Measurements from ENCODE around the gene COX8C.
"Not testable (repeated sequence)": the region's sequence is repeated elsewhere in the genome, so short reads cannot be mapped to it uniquely, and the experiment has no call there.

COX8C gene

GRCh38 chr14:93322929-93323599, 23.9 kb upstream of the COX8C start:
- DNase-seq = no peak

GRCh38 chr14:93323600-93324174, 23.3 kb upstream of the COX8C start:
- DNase-seq = no peak

- no peak for DNase-seq
Observed at GRCh38 chr14:93326196-93326595, 20.8 kb upstream of the COX8C start.

GRCh38 chr14:93328546-93328945, 18.4 kb upstream of the COX8C start:
- no peak for DNase-seq

- DNase-seq = no peak
Observed at GRCh38 chr14:93329965-93330608, 16.9 kb upstream of the COX8C start.

GRCh38 chr14:93330609-93331000, 16.4 kb upstream of the COX8C start:
- DNase-seq = no peak

GRCh38 chr14:93331002-93331727, 15.8 kb upstream of the COX8C start:
- no peak for DNase-seq

- DNase-seq = no peak
Observed at GRCh38 chr14:93331728-93332396, 15.1 kb upstream of the COX8C start.

GRCh38 chr14:93332397-93332852, 14.6 kb upstream of the COX8C start:
- no peak for DNase-seq

GRCh38 chr14:93332853-93333630, 13.9 kb upstream of the COX8C start, which contains the start of gene BTBD7:
Gene BTBD7 (minus strand): TSS chr14:93333036. CDS start chr14:93296051, 36,985 bp downstream.
- peak; percentile 94 for DNase-seq

- no peak for DNase-seq
Observed at GRCh38 chr14:93333631-93334103, 13.3 kb upstream of the COX8C start.

GRCh38 chr14:93337143-93337753, 9.7 kb upstream of the COX8C start:
- no peak for DNase-seq

GRCh38 chr14:93337884-93338283, 9.1 kb upstream of the COX8C start:
- DNase-seq = no peak

GRCh38 chr14:93343266-93343665, 3.7 kb upstream of the COX8C start:
- no peak for DNase-seq

- no peak for DNase-seq
Observed at GRCh38 chr14:93343797-93344196, 3.2 kb upstream of the COX8C start.

- DNase-seq = no peak
Observed at GRCh38 chr14:93347850-93348249, 868 bp downstream of the COX8C start.

- no peak for DNase-seq
Observed at GRCh38 chr14:93348292-93348691, 1.3 kb downstream of the COX8C start.

GRCh38 chr14:93354873-93355272, 7.9 kb downstream of the COX8C start:
- not testable (repeated sequence) for DNase-seq

- DNase-seq = no peak
Observed at GRCh38 chr14:93368996-93369712, 22.2 kb downstream of the COX8C start.

- no peak for DNase-seq
Observed at GRCh38 chr14:93369713-93370266, 22.8 kb downstream of the COX8C start.
